GM12875 (cell line): ENCODE data around the gene CEP57.

Source experiments
- H3K4me3 ChIP-seq: one replicate; pipeline ENCODE4 v1.5.1; 2011; ENCODE audit warnings: low read depth, low read length, control low read depth
- CTCF ChIP-seq: IDR thresholded peaks from 2 replicates; pipeline ENCODE4 v1.5.1; 2011; ENCODE audit warnings: low read depth, mild to moderate bottlenecking, control low read depth, inconsistent platforms, low read length, moderate library complexity, borderline replicate concordance; ENCODE audit not compliant: insufficient read depth

Gene CEP57

GRCh38 chr11:95790123-95790932 is at the start of gene CEP57:
CEP57 (plus strand) TSS chr11:95790498; CDS start chr11:95790699, 201 bp downstream.
- H3K4me3 ChIP-seq = peak within 1 kb of the TSS; percentile 78
- no peak for TF ChIP-seq CTCF

- no peak for TF ChIP-seq CTCF
- no peak overlapping the region for H3K4me3 ChIP-seq
Measured at GRCh38 chr11:95750101-95750500, 40.2 kb upstream of the CEP57 start.

GRCh38 chr11:95751515-95751914 is 38.8 kb upstream of the CEP57 start:
- no peak overlapping the region for H3K4me3 ChIP-seq

GRCh38 chr11:95760941-95761340 is 29.4 kb upstream of the CEP57 start:
- no peak overlapping the region for H3K4me3 ChIP-seq
- TF ChIP-seq CTCF = no peak

More at GRCh38 chr11:95751515-95751914, 38.8 kb upstream of the CEP57 start:
- TF ChIP-seq CTCF = no peak

- no peak for TF ChIP-seq CTCF
- no peak overlapping the region for H3K4me3 ChIP-seq
Measured at GRCh38 chr11:95762534-95762933, 27.8 kb upstream of the CEP57 start.

GRCh38 chr11:95764267-95764898 is 25.9 kb upstream of the CEP57 start:
- no peak overlapping the region for H3K4me3 ChIP-seq
- 0 out of 2 replicates have a peak, but pooled peaks have one; percentile 23 for TF ChIP-seq CTCF

- no peak overlapping the region for H3K4me3 ChIP-seq
- TF ChIP-seq CTCF = no peak
Measured at GRCh38 chr11:95766701-95767100, 23.6 kb upstream of the CEP57 start.
